IPS-NIHi7 (cell line): ENCODE results near the gene RAB3IP.
A peak's percentile ranks its signal among the peaks of the same experiment; 100 is the strongest.
"Not testable (repeated sequence)": the region's sequence is repeated elsewhere in the genome, so short reads cannot be mapped to it uniquely, and the experiment has no call there.

ENCODE experiments used
- DNase-seq: peaks from one replicate; pipeline ENCODE4 v3.0.0; 2012; ENCODE audit warnings: mixed read lengths; ENCODE audit errors: extremely low spot score

RAB3IP gene

GRCh38 chr12:69755302-69755701, 16.6 kb downstream of the RAB3IP start:
- no peak for DNase-seq

- no peak for DNase-seq
Observed at GRCh38 chr12:69756088-69756755, 17.6 kb downstream of the RAB3IP start.

GRCh38 chr12:69758105-69758504, 19.4 kb downstream of the RAB3IP start:
- DNase-seq, result no peak

- not testable (repeated sequence) for DNase-seq
Observed at GRCh38 chr12:69759581-69759980, 20.9 kb downstream of the RAB3IP start.

- DNase-seq, result no peak
Observed at GRCh38 chr12:69765515-69765914, 26.9 kb downstream of the RAB3IP start.

GRCh38 chr12:69766260-69766659, 27.6 kb downstream of the RAB3IP start:
- no peak for DNase-seq

GRCh38 chr12:69779928-69780327, 41.3 kb downstream of the RAB3IP start:
- peak; percentile 80 for DNase-seq

- no peak for DNase-seq
Observed at GRCh38 chr12:69783365-69783764, 44.7 kb downstream of the RAB3IP start.

- no peak for DNase-seq
Observed at GRCh38 chr12:69789351-69789750, 50.7 kb downstream of the RAB3IP start.

GRCh38 chr12:69792533-69792932, 53.9 kb downstream of the RAB3IP start:
- DNase-seq, result no peak

- DNase-seq, result not testable (repeated sequence)
Observed at GRCh38 chr12:69807101-69807897, 68.6 kb downstream of the RAB3IP start.

- no peak for DNase-seq
Observed at GRCh38 chr12:69810870-69811498, 72.3 kb downstream of the RAB3IP start.

GRCh38 chr12:69816082-69816481, 77.4 kb downstream of the RAB3IP start:
- no peak for DNase-seq

- no peak for DNase-seq
Observed at GRCh38 chr12:69821032-69821455, 82.4 kb downstream of the RAB3IP start.

GRCh38 chr12:69821456-69822159, 82.9 kb downstream of the RAB3IP start:
- no peak for DNase-seq

- no peak for DNase-seq
Observed at GRCh38 chr12:69822201-69822860, 83.7 kb downstream of the RAB3IP start.

GRCh38 chr12:69824028-69824427, 85.4 kb downstream of the RAB3IP start:
- DNase-seq, result no peak

GRCh38 chr12:69824966-69825560, 86.4 kb downstream of the RAB3IP start, which contains the start of gene MYRFL:
Gene MYRFL, plus strand, starts transcription at chr12:69825227. Its CDS starts 291 bp downstream, at chr12:69825518.
- DNase-seq, result no peak

GRCh38 chr12:69828897-69829296, 90.2 kb downstream of the RAB3IP start:
- DNase-seq, result no peak

GRCh38 chr12:69833696-69834095, 95.0 kb downstream of the RAB3IP start:
- no peak for DNase-seq

GRCh38 chr12:69834147-69834546, 95.5 kb downstream of the RAB3IP start:
- no peak for DNase-seq
